NCI-H82 treated with DMSO at 0.1 percent for 48 hours (cell line): ENCODE data around the gene RNF223.

ENCODE experiments used
- DNase-seq: peaks from one replicate; lab custom pipeline; 2025; ENCODE audit not compliant: unreplicated experiment; lab: John Stamatoyannopoulos, UW

Gene RNF223

DNA sequence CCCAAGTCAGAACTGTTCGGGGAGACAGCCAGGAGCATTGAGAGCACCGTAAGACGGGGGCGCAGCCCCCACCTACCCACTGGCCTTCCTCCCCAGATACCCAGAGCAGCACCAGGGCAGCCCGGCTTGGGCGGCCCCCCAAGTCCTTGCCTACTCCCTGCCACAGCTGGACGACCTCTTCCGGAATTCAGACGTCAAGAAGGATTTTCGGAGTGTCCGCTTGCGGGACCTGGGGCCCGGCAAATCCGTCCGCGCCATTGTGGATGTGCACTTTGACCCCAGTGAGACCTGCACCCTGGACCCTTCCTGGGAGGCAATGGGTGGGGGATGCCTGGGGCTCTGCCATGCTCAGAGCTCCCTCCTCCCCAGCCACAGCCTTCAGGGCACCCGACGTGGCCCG is 26.7 kb downstream of the RNF223 start:
- no peak for DNase-seq

DNA sequence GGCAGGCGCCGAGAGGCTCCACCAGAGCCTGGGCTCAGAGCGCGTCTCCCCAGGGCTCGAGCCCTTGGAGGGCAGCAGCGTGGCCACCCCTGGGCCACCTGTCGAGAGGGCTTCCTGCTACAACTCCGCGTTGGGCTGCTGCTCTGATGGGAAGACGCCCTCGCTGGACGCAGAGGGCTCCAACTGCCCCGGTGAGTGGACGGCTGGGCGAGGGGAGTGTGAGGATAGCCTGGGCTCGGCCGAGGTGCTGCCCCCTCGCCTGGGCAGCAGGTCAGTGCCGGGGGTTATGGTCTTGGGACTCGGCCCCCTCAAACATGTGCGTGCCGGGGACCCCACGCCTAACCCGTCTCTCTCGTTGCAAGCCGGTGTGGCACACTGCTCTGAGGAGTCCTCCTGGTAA is 27.3 kb downstream of the RNF223 start:
- DNase-seq = no peak

DNA sequence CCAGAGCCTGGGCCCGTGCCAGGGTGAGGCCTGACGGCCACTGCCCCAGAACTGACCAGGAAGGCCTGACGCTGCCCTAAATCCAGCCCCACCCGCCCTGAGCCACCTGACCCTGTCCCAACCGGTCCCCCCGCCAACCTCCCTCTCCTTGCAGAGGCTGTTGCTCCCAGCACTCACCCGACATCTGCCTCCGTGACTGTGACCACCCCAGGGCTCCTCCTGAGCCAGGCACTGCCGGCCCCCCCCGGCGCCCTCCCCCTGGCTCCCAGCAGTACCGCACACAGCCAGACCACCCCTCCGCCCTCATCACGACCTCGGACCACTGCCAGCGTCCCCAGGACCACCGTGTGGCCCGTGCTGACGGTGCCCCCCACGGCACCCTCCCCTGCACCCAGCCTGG is 27.9 kb downstream of the RNF223 start:
- no peak for DNase-seq

DNA sequence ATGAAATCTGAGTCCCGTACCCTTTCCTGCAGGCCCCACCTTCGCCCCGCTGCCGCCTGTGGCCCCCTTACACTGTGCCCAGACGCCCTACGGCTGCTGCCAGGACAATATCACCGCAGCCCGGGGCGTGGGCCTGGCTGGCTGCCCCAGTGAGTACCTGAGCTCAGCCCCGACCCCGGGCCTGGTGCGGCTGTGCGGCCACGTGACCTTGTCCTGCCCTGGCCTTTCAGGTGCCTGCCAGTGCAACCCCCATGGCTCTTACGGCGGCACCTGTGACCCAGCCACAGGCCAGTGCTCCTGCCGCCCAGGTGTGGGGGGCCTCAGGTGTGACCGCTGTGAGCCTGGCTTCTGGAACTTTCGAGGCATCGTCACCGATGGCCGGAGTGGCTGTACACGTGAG is 29.0 kb downstream of the RNF223 start:
- no peak for DNase-seq

DNA sequence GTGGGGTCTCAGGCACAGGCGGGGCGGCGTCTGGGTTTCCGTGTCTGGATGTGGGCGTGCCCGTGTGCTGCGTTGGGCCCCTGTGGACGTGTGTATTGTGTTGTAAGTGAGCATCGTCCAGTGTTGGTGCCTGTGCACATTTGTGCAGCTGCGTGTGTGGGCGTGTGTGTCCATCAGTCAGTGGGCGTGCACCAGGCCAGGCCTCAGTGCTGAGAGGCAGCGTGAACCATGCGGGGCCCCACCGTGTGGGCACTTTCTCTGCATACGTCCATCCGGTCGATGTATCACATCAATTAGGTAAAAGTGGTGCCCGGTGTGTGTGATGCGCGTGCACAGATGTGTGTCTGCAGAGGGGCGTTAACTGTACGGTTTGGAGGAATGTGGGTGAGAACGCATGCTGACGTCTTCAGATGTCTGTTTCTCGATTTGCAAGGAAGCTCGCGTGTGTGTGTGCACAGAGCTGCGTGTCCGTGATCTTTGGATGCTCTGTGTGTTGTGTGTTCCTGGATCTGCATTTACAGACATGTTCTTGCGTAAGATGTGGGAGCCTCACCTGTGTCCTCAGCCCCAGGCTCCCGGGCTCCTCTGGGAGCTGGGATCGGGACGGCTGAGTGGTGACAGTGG is 29.5 kb downstream of the RNF223 start:
- no peak for DNase-seq

DNA sequence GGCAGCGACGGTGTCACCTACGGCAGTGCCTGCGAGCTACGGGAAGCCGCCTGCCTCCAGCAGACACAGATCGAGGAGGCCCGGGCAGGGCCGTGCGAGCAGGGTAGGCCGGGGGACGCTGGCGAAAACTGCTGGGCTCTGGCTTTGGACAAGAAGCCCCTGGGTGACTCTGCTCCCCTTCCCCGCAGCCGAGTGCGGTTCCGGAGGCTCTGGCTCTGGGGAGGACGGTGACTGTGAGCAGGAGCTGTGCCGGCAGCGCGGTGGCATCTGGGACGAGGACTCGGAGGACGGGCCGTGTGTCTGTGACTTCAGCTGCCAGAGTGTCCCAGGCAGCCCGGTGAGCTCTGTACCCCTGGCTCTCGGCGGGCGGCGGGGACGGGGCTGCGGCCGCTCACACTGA is 30.2 kb downstream of the RNF223 start:
- DNase-seq = no peak

DNA sequence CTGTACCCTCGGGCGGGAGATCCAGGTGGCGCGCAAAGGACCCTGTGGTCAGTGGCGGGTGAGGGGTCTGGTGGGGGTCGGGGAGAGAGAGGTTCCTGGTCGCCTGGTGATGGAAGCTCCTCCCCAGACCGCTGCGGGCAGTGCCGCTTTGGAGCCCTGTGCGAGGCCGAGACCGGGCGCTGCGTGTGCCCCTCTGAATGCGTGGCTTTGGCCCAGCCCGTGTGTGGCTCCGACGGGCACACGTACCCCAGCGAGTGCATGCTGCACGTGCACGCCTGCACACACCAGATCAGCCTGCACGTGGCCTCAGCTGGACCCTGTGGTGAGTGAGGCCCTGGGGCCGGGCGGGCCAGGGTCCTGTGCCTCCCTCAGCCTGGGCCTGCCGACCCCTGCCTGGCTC is 30.7 kb downstream of the RNF223 start:
- no peak for DNase-seq

DNA sequence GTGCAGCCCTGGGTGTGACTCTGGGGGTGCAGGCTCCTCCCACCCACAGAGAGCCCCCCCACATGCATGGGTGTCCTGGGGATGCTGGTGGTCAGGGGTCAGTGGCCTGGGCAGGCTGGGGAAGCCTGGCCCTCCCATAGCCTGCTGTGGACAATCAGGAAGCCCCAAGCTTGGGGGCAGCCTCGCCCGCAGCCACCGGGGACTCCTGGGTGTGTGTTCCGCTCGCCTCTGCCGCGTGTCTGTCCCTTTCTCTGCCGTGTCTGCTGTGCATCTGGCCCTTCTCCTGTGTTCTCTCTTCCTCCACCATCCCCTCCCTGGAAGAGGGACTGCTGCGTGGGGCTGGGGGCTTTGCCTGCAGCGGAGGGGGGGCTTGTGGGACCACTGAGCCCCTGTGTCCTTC is 31.3 kb downstream of the RNF223 start:
- DNase-seq = no peak

DNA sequence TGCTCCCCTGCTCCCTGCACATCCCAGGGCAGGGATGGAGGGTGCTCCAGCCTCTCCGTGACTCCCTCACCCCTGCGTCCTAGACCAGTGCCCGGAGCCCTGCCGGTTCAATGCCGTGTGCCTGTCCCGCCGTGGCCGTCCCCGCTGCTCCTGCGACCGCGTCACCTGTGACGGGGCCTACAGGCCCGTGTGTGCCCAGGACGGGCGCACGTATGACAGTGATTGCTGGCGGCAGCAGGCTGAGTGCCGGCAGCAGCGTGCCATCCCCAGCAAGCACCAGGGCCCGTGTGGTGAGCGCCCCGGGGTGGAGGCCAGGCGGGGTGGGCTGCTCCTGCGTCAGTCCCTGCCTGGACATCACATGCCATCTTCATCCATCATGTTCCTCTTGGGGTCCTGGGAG is 32.2 kb downstream of the RNF223 start:
- DNase-seq = no peak

DNA sequence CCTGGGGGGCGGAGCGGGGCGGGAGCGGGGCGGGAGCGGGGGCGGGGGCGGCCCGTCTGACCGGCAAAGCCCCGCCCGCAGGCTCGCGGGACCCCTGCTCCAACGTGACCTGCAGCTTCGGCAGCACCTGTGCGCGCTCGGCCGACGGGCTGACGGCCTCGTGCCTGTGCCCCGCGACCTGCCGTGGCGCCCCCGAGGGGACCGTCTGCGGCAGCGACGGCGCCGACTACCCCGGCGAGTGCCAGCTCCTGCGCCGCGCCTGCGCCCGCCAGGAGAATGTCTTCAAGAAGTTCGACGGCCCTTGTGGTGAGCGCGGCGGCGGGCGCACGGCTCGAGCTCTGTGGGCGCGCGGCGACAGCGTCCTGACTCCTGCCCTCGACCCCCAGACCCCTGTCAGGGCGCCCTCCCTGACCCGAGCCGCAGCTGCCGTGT is 33.0 kb downstream of the RNF223 start:
- no peak for DNase-seq

DNA sequence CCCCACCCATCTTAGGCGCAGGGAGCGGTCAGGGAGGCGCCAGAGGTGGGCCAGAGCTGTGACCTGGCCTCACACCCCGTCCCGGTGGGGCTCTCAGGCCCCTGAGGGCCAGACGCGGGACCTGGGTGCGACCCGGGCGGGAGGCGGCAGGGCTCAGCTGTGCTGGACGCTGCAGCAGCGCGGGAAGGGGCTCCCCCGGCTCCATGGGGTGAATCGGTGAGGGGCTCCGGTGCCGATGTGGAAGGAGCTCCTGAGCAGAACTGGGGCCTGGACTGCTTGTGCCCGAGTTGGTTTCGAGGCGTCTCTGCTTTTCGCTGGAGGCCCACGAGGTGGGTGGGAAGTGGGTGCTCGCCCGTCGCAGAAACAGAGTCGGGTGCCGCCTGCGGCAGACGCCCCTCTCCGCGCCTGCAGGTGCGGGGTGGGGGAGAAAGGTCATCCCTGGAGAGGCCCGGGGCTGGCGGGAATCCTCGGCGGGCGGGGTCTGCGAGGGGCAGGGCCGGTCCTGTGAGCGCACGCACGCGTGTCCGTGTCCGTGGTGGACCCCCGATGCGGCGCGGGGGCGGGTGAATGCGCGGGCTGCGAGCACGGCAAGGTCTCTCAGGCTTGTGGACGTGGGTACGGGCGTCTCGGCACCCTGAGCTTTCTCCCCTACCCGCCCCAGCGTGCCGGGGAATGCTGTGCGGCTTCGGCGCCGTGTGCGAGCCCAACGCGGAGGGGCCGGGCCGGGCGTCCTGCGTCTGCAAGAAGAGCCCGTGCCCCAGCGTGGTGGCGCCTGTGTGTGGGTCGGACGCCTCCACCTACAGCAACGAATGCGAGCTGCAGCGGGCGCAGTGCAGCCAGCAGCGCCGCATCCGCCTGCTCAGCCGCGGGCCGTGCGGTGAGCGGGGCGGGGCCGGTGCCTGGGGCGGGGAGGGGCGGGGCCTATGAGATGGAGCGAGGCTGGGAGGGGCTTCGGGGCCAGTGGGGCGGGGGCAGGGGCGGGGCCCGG is 33.8 kb downstream of the RNF223 start:
- DNase-seq = no peak

DNA sequence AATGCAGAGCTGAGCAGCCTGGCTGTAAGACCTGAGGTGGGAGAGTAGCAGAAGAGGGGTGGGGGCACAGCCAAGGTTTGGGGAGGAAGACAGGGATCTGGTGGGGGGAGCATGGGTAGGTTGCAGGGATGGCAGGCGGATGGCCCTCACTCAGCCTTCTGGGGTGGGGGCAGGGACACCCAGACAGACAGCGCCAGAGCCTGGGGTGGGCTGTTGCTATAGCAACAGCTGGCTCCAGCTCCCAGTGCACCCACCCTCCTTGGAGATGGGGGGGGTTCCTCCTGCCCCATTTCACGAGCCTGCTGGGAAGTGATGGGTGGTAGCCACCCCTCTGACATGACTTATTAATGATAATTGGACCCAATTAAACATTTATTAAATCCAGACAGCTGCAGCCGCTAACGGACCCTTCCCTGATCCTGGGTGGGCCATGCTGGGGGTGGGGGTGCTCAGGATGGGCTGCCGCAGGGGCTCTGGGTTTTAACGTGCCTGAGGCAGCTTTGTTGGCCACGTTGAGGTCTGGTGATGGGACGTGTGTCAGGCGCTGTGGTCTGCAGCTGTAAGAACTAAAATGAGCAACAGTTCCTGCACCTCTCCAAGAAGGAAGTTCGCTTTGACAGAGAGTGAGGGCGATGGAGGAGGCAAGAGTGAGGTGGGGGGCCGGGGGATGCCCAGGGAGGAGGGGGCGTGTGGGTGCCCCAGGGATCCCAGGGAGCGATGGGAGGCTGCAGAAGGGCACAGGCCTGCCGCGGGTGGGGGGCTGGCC is 34.8 kb downstream of the RNF223 start:
- no peak for DNase-seq

DNA sequence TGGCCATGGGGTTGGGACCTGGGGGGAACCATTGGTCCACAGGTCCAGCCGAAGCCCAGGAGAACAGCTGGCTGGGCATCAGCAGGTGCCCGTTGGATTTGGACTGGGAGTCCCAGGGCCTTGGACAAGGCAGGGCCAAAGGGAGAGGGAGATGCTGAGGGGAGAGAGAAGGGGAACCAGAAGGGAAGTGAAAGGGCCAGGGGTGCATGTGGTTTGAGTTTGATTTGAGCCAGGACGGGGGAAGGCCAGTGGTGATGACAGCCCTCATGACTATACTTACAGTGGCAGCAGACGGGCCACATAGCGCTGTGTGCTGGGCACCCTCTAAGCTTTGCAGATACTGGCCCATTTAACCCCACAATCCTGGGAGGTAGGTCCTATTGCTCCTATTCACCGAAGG is 35.4 kb downstream of the RNF223 start:
- DNase-seq = no peak

DNA sequence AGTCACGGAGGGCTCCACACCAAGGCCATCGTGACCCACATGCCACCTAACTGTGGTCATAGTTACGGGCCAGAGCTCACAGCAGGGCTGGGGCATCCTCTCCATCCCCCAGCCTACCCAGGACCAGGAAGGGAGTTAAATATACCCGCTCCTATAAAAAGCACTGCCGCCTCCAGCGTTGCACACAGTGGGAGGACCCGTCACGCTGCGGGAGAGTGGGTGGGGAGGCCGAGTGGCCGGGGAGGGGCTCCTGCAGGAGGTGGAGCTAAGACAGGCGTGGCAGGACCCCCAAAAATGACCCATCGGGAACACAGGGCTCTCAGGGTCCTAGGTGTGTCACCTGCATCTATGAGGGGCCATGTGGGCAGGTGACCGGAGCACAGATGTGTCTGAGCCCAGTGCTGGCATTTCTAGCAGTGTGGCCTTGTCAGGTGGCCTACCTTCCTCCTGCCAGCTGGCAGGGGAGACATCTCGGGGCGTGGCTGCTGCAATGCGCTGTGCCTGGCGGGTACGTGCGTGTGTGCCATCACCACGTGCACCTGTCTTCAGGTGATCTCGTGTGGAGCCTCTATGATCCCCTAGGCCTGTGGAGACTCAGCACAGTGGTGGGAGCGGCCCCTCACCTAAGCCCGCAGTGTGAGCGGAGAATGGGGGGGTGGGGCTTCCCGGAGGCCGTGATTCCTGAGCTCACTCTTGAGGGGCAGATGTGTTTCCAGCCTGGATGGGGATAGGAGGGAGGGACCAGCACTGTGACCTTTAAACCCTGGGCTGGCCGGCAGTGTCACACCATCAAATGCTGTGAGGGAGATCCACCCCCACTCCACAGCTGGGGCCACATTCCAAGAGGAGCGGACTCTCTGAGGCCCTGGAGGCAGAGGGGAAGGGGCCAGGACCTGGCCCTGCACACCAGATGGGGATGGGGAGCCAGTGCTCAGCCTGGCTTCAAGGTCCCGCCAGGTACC is 36.5 kb downstream of the RNF223 start:
- DNase-seq = no peak

DNA sequence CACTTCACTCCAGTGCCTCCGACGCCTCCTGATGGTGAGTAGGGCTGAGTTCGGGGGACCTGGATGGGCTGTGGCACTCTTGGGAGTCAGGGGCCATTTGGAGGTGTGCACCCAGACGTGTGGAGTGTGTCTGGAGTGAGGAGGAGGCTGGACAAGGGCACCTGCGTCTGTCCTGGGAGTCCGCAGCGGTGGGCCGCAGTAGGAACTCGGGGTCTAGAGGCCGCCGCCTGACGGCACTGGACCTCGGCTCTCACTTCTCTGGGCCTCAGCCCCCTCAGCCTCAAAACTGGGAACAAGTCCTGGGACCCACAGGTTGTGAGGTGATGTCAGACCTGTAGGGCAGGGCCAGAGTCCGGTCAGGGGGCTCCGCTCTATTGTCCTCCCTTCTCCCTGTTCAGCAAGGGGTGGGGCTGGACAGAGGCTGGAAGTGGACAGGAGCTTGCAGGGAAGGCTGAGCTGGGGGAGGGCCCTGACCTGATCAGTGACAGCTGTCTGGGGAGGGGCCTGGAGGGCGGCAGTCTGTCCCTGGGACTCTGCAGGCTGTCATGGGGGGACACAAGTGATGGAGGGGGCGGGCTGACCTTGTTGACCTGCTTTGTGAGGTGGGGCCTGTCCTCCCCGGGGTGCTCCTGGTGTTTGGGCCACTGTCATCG is 38.7 kb downstream of the RNF223 start:
- DNase-seq = no peak

DNA sequence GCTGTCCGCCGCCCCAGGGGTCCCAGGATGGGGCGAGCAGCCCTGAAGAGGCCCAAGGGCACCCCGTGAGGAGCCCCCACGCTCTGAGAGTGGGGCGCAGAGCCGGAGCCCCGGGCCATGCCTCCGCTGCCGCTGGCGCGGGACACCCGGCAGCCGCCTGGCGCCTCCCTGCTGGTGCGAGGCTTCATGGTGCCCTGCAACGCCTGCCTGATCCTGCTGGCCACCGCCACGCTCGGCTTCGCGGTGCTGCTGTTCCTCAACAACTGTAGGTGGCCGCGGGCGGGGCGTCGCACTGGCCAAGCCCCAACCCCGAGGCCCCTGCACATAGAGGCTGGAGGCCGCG is 39.7 kb downstream of the RNF223 start:
- no peak for DNase-seq

DNA sequence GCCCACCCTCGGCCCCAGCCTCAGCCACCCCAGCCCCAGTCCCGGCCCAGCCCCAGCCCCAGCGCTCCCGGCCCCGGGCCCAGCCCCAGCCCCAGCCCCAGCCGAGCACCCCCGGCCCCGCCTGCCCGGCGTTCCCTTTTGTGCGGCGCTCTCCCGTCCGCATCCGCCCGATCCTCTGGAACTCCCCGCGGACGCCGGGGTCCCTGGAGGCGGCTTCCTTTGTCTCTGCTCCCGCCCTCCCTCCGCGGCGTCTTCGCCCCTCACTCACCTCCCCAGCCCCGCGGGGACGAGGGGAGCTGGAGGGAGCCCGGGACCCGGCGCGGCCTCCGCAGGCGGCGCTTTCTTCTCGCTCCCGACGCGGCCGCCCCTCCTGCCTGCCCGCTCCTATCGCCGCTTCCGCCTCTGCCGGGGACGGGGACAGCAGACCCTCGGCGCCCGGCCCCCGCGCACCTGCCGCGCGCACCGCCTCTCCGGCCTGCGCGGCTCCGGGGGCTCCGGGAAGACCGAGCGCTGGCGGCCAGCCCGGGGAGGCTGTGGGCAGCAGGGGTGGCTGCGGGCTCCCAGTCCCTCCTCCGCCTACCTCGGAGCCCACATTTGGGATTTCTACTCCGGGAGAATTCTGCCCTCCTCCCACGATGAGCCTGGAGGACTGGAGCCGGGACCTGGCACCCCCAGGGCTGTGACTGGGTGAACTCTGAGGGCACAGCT is 40.2 kb downstream of the RNF223 start:
- DNase-seq = no peak

DNA sequence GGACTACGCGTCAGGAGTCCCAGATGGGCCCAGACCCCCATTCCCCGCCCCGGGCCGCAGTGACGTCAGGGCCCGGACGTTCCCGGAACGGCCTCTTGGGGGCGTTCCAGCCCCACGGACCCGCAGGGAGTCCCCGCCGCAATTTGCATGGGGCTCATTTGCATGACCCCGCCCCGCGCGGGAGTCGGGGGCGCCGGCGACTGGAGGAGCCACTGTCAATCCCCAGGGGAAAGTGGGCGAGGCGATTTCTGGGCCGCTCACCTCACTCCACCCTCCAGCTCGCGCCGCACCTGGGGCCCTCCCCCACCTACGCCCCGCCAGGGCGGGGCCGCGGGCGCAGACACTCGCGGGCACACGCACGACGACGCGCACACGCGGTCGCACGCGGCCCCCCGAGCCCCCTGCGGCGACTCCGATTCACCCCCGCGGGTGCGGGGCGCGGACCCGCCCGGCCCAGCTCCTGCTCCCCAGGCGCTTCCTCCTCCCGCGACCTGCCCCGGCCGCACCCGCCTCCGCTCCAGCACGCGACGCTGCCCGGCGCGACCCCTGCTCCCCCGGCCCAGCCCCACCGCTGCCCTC is 41.0 kb downstream of the RNF223 start:
- DNase-seq = peak; percentile 75

DNA sequence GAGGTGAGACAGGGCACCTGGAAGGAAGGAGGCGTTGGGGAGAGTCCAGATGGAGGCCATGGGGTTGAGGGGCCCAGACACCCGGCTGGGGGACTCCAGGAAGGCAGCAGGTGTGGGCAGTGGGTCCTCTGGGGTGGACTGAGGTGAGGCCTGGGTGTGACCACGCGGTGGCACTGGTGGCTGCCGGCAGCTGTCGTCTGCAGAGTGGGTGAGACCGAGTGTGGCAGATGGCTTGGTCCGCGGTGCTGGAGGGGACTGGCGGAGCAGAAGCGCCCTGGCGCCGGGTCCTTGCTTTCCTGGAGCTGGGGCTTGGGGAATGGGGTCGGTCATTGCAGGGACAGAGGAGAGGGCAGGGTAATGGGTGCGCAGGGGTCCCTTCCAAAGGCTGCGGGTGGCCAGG is 41.7 kb downstream of the RNF223 start:
- peak; percentile 42 for DNase-seq
